Fibroblast of mammary gland (primary cell): ENCODE data around the gene WFDC1.
A peak's percentile ranks its signal among the peaks of the same experiment; 100 is the strongest.

Source experiments
- DNase-seq: peaks from one replicate; pipeline ENCODE4 v3.0.0-alpha.2; 2010; ENCODE audit warnings: low read depth
- H3K4me3 ChIP-seq: 2 replicates; pipeline ENCODE4 v1.5.1; 2011; ENCODE audit warnings: low read depth, mild to moderate bottlenecking, low read length, moderate library complexity; ENCODE audit not compliant: control insufficient read depth
- CTCF ChIP-seq: conservative IDR thresholded peaks from 2 replicates; pipeline ENCODE4 v1.5.1; 2011; ENCODE audit warnings: low read depth, low read length, inconsistent platforms; ENCODE audit not compliant: control insufficient read depth, insufficient read depth

Gene WFDC1

GRCh38 chr16:84262031-84262430 lies 32.6 kb upstream of the WFDC1 start:
- no peak for DNase-seq
- no peak for TF ChIP-seq CTCF

GRCh38 chr16:84262939-84263338 lies 31.7 kb upstream of the WFDC1 start:
- DNase-seq = no peak
- TF ChIP-seq CTCF = no peak

More at GRCh38 chr16:84262031-84262430, 32.6 kb upstream of the WFDC1 start:
- no peak overlapping the region for H3K4me3 ChIP-seq

GRCh38 chr16:84266451-84266850 lies 28.2 kb upstream of the WFDC1 start:
- H3K4me3 ChIP-seq = no peak overlapping the region
- TF ChIP-seq CTCF = no peak
- DNase-seq = peak; percentile 63

More at GRCh38 chr16:84262939-84263338, 31.7 kb upstream of the WFDC1 start:
- no peak overlapping the region for H3K4me3 ChIP-seq

GRCh38 chr16:84267380-84267779 lies 27.3 kb upstream of the WFDC1 start:
- no peak overlapping the region for H3K4me3 ChIP-seq
- no peak for DNase-seq
- TF ChIP-seq CTCF = no peak

GRCh38 chr16:84268291-84269040 lies 26.2 kb upstream of the WFDC1 start:
- DNase-seq = no peak
- H3K4me3 ChIP-seq = no peak overlapping the region
- TF ChIP-seq CTCF = no peak

GRCh38 chr16:84270071-84270470 lies 24.6 kb upstream of the WFDC1 start:
- DNase-seq = no peak
- no peak for TF ChIP-seq CTCF
- H3K4me3 ChIP-seq = no peak overlapping the region
